ENCODE measurements around the gene CD302.
"Not testable (repeated sequence)": the region's sequence is repeated elsewhere in the genome, so short reads cannot be mapped to it uniquely, and the experiment has no call there.

Gene CD302

GRCh38 chr2:159755014-159755413 lies 43.0 kb downstream of the CD302 start:
- in situ Hi-C loops (cut with HindIII; ENCODE audit: low sequenced_read_pairs), result no loop called here

GRCh38 chr2:159753797-159754196 lies 44.2 kb downstream of the CD302 start:
- in situ Hi-C loops (cut with HindIII; ENCODE audit: low sequenced_read_pairs), result no loop called here

GRCh38 chr2:159750873-159751272 lies 47.1 kb downstream of the CD302 start:
- in situ Hi-C loops (cut with HindIII; ENCODE audit: low sequenced_read_pairs), result no loop called here

GRCh38 chr2:159748089-159748488 lies 49.9 kb downstream of the CD302 start:
- in situ Hi-C loops (cut with HindIII; ENCODE audit: low sequenced_read_pairs), result no loop called here

GRCh38 chr2:159745237-159745636 lies 52.8 kb downstream of the CD302 start:
- in situ Hi-C loops (cut with HindIII; ENCODE audit: low sequenced_read_pairs), result not testable (repeated sequence)

GRCh38 chr2:159744363-159744762 lies 53.6 kb downstream of the CD302 start:
- in situ Hi-C loops (cut with HindIII; ENCODE audit: low sequenced_read_pairs), result no loop called here

GRCh38 chr2:159742846-159743245 lies 55.2 kb downstream of the CD302 start:
- in situ Hi-C loops (cut with HindIII; ENCODE audit: low sequenced_read_pairs), result no loop called here

GRCh38 chr2:159738509-159739390 lies 59.3 kb downstream of the CD302 start:
- in situ Hi-C loops (cut with HindIII; ENCODE audit: low sequenced_read_pairs), result no loop called here

- in situ Hi-C loops (cut with HindIII; ENCODE audit: low sequenced_read_pairs), result no loop called here
Measured at GRCh38 chr2:159737917-159738296, 60.1 kb downstream of the CD302 start.

GRCh38 chr2:159737292-159737916 lies 60.6 kb downstream of the CD302 start:
- in situ Hi-C loops (cut with HindIII; ENCODE audit: low sequenced_read_pairs), result no loop called here

GRCh38 chr2:159736048-159736447 lies 62.0 kb downstream of the CD302 start:
- in situ Hi-C loops (cut with HindIII; ENCODE audit: low sequenced_read_pairs), result no loop called here

GRCh38 chr2:159735648-159736047 lies 62.4 kb downstream of the CD302 start:
- in situ Hi-C loops (cut with HindIII; ENCODE audit: low sequenced_read_pairs), result no loop called here

- in situ Hi-C loops (cut with HindIII; ENCODE audit: low sequenced_read_pairs), result no loop called here
Measured at GRCh38 chr2:159728629-159729028, 69.4 kb downstream of the CD302 start.

- in situ Hi-C loops (cut with HindIII; ENCODE audit: low sequenced_read_pairs), result no loop called here
Measured at GRCh38 chr2:159725713-159726112, 72.3 kb downstream of the CD302 start.

- in situ Hi-C loops (cut with HindIII; ENCODE audit: low sequenced_read_pairs), result loop anchor here (25.0 kb wide), 1 partner anchor 113 kb away; the partner anchor contains the start of gene BAZ2B
Measured at GRCh38 chr2:159724795-159725572, 73.0 kb downstream of the CD302 start.

- in situ Hi-C loops (cut with HindIII; ENCODE audit: low sequenced_read_pairs), result loop anchor here (25.0 kb wide), 1 partner anchor 110 kb away; the partner anchor contains the start of gene BAZ2B
Measured at GRCh38 chr2:159722580-159722979, 75.4 kb downstream of the CD302 start.

- in situ Hi-C loops (cut with HindIII; ENCODE audit: low sequenced_read_pairs), result loop anchor here (25.0 kb wide), 1 partner anchor 108 kb away; the partner anchor contains the start of gene BAZ2B
Measured at GRCh38 chr2:159720676-159721075, 77.3 kb downstream of the CD302 start.

All from DLD1 (cell line).